OCI-LY1 (cell line): ENCODE data around the gene TBC1D9B.

Source experiments
- H2AFZ ChIP-seq: fragments of 200-600 bp; sonication (generic), shearing (Covaris generic); 2 replicates; pipeline ENCODE4 v1.6.0; 2014; ENCODE audit warnings: antibody characterized with exemption, mild to moderate bottlenecking, low read length
- H3F3A ChIP-seq: fragments of 200-600 bp; sonication (generic), shearing (Covaris generic); 2 replicates; pipeline ENCODE4 v1.6.0; 2014; ENCODE audit warnings: mild to moderate bottlenecking, antibody characterized with exemption, low read length, moderate library complexity; ENCODE audit not compliant: insufficient read depth
- H3K27ac ChIP-seq: fragments of 200-600 bp; sonication (generic); 2 replicates; pipeline ENCODE4 v1.5.1; 2014; ENCODE audit warnings: low read length, mixed run types, mild to moderate bottlenecking, low read depth; ENCODE audit not compliant: poor library complexity, severe bottlenecking
- H3K27me3 ChIP-seq: fragments of 200-600 bp; sonication (generic); 2 replicates; pipeline ENCODE4 v1.6.0; 2014; ENCODE audit warnings: antibody characterized with exemption, mild to moderate bottlenecking, low read length, moderate library complexity; ENCODE audit not compliant: insufficient read depth
- H3K36me3 ChIP-seq: fragments of 200-600 bp; sonication (generic); 2 replicates; pipeline ENCODE4 v1.6.1; 2014; ENCODE audit warnings: mild to moderate bottlenecking, antibody characterized with exemption, low read length, moderate library complexity, mixed read lengths; ENCODE audit not compliant: insufficient read depth
- H3K4me1 ChIP-seq: fragments of 200-600 bp; sonication (generic); 2 replicates; pipeline ENCODE4 v1.5.1; 2014; ENCODE audit warnings: mild to moderate bottlenecking, low read length, moderate library complexity; ENCODE audit not compliant: insufficient read depth, severe bottlenecking
- H3K4me2 ChIP-seq: fragments of 200-600 bp; sonication (generic), shearing (Covaris generic); 2 replicates; pipeline ENCODE4 v1.6.1; 2014; ENCODE audit warnings: low read length
- H3K4me3 ChIP-seq: fragments of 200-600 bp; sonication (generic); 2 replicates; pipeline ENCODE4 v1.5.1; 2014; ENCODE audit warnings: low read length, low read depth, mild to moderate bottlenecking, mixed read lengths; ENCODE audit not compliant: poor library complexity, severe bottlenecking
- H3K79me2 ChIP-seq: fragments of 200-600 bp; shearing (Covaris generic); 2 replicates; pipeline ENCODE4 v1.6.1; 2016; ENCODE audit warnings: mixed run types, low read length, mixed read lengths; ENCODE audit not compliant: insufficient read depth
- H3K9ac ChIP-seq: fragments of 200-600 bp; sonication (generic), shearing (Covaris generic); 2 replicates; pipeline ENCODE4 v1.6.1; 2014; ENCODE audit warnings: mild to moderate bottlenecking, low read length, mixed read lengths
- H3K9me2 ChIP-seq: fragments of 200-600 bp; sonication (generic), shearing (Covaris generic); 2 replicates; pipeline ENCODE4 v1.6.1; 2014; ENCODE audit warnings: low read depth, mild to moderate bottlenecking, low read length, mixed read lengths
- H3K9me3 ChIP-seq: fragments of 200-600 bp; shearing (Covaris generic); 2 replicates; pipeline ENCODE4 v1.6.1; 2014; ENCODE audit warnings: low read length, mixed read lengths
- H4K20me1 ChIP-seq: fragments of 200-600 bp; sonication (generic), shearing (Covaris generic); 2 replicates; pipeline ENCODE4 v1.6.0; 2016; ENCODE audit warnings: mild to moderate bottlenecking, low read length; ENCODE audit not compliant: insufficient read depth
- EZH2 ChIP-seq: fragments of 200-600 bp; sonication (generic), shearing (Covaris generic); IDR thresholded peaks from 2 replicates; pipeline ENCODE4 v1.8.0; 2017; ENCODE audit warnings: borderline replicate concordance, mixed run types, mild to moderate bottlenecking, antibody characterized with exemption, low read length, moderate library complexity, mixed read lengths
- TF ChIP-seq, protein P1 (sequence below): fragments of 200-600 bp; sonication (generic), shearing (Covaris generic); IDR thresholded peaks from 2 replicates; pipeline ENCODE4 v1.5.1; 2017; ENCODE audit warnings: mild to moderate bottlenecking, antibody characterized with exemption, low read length, moderate library complexity, mixed read lengths

The TBC1D9B gene

DNA sequence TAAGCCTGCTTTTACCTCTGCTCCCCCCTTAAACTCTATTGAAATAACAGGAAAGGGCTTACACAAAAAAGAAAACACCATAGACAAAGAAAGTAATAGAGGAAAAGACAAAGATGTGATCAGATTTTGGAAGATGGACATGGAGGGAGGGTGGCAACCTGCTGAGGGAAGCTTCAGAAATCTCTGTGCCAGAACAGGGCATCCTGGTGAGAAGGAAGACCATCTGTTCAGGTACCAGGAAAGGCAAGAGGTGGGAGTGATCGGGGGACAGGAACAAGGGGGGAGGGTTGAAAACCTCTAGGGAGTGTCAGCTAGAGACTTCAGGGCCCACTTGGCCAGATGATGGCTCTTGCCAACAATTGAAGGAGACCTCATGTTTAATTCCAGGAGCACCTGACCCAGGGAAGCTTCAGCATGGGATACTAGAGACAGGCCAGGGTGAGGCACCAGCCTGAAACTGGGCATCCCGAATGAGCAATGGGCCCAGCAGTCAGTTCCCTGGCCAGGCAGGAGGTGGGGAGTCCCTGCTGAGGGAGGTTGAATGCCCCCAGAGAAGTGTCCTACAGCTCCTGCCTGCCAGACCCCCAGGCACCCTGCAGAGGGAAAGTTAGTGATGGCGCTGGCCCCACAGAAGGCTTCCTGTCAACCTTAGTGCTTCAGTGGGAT lies 78.8 kb downstream of the TBC1D9B start:
- no peaks in the 10 kb centered on the region for H3K79me2 ChIP-seq

GRCh38 chr5:179827680-179828079 lies 80.0 kb downstream of the TBC1D9B start:
- H3F3A ChIP-seq, result no peaks in the 10 kb centered on the region
- peaks cover 2% of the 10 kb centered on the region for H3K4me1 ChIP-seq
- TF ChIP-seq, protein P1, sequence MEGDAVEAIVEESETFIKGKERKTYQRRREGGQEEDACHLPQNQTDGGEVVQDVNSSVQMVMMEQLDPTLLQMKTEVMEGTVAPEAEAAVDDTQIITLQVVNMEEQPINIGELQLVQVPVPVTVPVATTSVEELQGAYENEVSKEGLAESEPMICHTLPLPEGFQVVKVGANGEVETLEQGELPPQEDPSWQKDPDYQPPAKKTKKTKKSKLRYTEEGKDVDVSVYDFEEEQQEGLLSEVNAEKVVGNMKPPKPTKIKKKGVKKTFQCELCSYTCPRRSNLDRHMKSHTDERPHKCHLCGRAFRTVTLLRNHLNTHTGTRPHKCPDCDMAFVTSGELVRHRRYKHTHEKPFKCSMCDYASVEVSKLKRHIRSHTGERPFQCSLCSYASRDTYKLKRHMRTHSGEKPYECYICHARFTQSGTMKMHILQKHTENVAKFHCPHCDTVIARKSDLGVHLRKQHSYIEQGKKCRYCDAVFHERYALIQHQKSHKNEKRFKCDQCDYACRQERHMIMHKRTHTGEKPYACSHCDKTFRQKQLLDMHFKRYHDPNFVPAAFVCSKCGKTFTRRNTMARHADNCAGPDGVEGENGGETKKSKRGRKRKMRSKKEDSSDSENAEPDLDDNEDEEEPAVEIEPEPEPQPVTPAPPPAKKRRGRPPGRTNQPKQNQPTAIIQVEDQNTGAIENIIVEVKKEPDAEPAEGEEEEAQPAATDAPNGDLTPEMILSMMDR, result no peak
- no peak for TF ChIP-seq EZH2
- H3K79me2 ChIP-seq, result 0 out of 2 replicates have a peak, but pooled peaks cover 1% of the 10 kb centered on the region
- no peaks in the 10 kb centered on the region for H3K27me3 ChIP-seq
- H3K9me3 ChIP-seq, result no peaks in the 10 kb centered on the region
- H3K4me2 ChIP-seq, result no peak overlapping the region
- H4K20me1 ChIP-seq, result no peaks in the 10 kb centered on the region
- peaks cover 97% of the 10 kb centered on the region for H3K36me3 ChIP-seq
- H3K9me2 ChIP-seq, result no peaks in the 10 kb centered on the region
- H3K9ac ChIP-seq, result no peak overlapping the region
- H3K27ac ChIP-seq, result no peak overlapping the region
- H2AFZ ChIP-seq, result no peak overlapping the region
- no peak overlapping the region for H3K4me3 ChIP-seq

More for the DNA sequence above, 78.8 kb downstream of the TBC1D9B start:
- H3K4me2 ChIP-seq, result no peak overlapping the region
- TF ChIP-seq EZH2, result no peak
- TF ChIP-seq, protein P1, result no peak
- no peak overlapping the region for H2AFZ ChIP-seq
- H3K27me3 ChIP-seq, result no peaks in the 10 kb centered on the region
- no peaks in the 10 kb centered on the region for H4K20me1 ChIP-seq
- H3K4me1 ChIP-seq, result no peaks in the 10 kb centered on the region
- H3K9me2 ChIP-seq, result no peaks in the 10 kb centered on the region
- H3K9me3 ChIP-seq, result no peaks in the 10 kb centered on the region
- H3K4me3 ChIP-seq, result no peak overlapping the region
- H3F3A ChIP-seq, result no peaks in the 10 kb centered on the region
- no peak overlapping the region for H3K9ac ChIP-seq
- H3K27ac ChIP-seq, result no peak overlapping the region
- H3K36me3 ChIP-seq, result peaks cover 99% of the 10 kb centered on the region

DNA sequence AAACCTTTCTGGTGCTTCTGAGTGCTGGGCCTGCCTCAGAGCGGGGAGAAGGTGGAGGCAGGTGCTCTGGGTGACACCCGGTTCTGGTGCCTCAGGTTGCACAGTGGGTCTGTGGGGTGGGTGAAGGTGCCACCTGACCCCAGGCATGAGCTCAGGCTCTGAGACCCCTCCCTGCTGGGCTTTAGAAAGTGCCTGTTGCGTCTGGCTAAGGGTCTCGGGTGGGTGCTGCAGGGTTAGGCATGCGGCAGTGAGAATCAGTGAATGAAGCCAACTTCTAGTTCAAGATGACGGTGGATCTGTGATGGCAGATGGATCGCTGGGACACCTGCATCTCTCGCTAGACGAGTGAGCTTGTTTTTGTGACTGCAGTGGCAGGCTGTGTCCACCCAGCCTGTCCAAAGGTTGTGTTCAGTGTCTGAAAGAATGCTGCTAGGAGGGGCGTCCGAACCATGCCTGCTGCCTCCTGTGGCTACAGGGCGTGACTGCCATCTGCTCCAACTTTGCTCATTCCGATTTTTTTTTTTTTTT lies 82.0 kb downstream of the TBC1D9B start:
- TF ChIP-seq, protein P1, result no peak
- TF ChIP-seq EZH2, result no peak
- Histone ChIP-seq H3K79me2 (peaks cover 10% of the 10 kb centered on the region; the same call in 1 of the 2 replicates), H3K27ac (no peak overlapping the region), H3K9me2 (no peaks in the 10 kb centered on the region), H3K9ac (no peak overlapping the region), H3K9me3 (no peaks in the 10 kb centered on the region), H3K4me2 (no peak overlapping the region), H2AFZ (no peak overlapping the region), H4K20me1 (no peaks in the 10 kb centered on the region), H3K36me3 (peaks cover 86% of the 10 kb centered on the region), H3K4me3 (no peak overlapping the region), H3F3A (no peaks in the 10 kb centered on the region), H3K4me1 (peaks cover 12% of the 10 kb centered on the region), H3K27me3 (no peaks in the 10 kb centered on the region)
